BJ (cell line): ENCODE measurements around the gene AVP. TPM values are rescaled to one million over a fixed set of nuclear protein-coding genes. Genes with fewer than 3 reads are reported as not detected.

Experiments
- CTCF ChIA-PET: fragments of 350-600 bp; formaldehyde crosslinking; extraction: SDS; loops from one replicate; lab custom pipeline; 2021; ENCODE audit warnings: antibody characterized with exemption, inconsistent platforms; lab: Yijun Ruan, JAX
- POLR2A ChIA-PET: fragments of 300-600 bp; sonication (Branson Sonifier 250); formaldehyde crosslinking; extraction: SDS; loops from one replicate; lab custom pipeline; 2021; ENCODE audit warnings: antibody characterized with exemption; lab: Charles Lee
- DNase-seq: peaks from one replicate; pipeline ENCODE4 v3.0.0-alpha.2; 2011; ENCODE audit warnings: low read depth
- H3K27me3 ChIP-seq: 2 replicates; pipeline ENCODE4 v1.6.0; 2011; ENCODE audit warnings: low read length; ENCODE audit not compliant: control insufficient read depth, insufficient read depth
- H3K36me3 ChIP-seq: 2 replicates; pipeline ENCODE4 v1.5.1; 2011; ENCODE audit warnings: low read length; ENCODE audit not compliant: control insufficient read depth, insufficient read depth
- H3K4me3 ChIP-seq: 2 replicates; pipeline ENCODE4 v1.5.1; 2011; ENCODE audit warnings: low read depth, mild to moderate bottlenecking, control low read depth, low read length
- CTCF ChIP-seq: IDR thresholded peaks from 2 replicates; pipeline ENCODE4 v1.5.1; 2011; ENCODE audit warnings: low read depth, mild to moderate bottlenecking, control low read depth, inconsistent platforms, low read length, moderate library complexity; ENCODE audit not compliant: insufficient read depth
- polyA plus RNA-seq: library from polyadenylated mRNA; depleted of rRNA; stranded (reverse); fragments of >200 nt; gene quantifications from 2 replicates; pipeline ENCODE4 v1.2.3, GENCODE V29; 2011; rRNA removed

AVP gene
- polyA plus RNA-seq, 1 experiment, result not detected

- no peak for TF ChIP-seq CTCF
- POLR2A ChIA-PET, result no interaction called here
- H3K4me3 ChIP-seq, result no peak overlapping the region
- no peaks in the 10 kb centered on the region for H3K27me3 ChIP-seq
- no peak for DNase-seq
- CTCF ChIA-PET, result interaction anchor here (1.1 kb wide), 1 partner anchor 10 kb away, joined by 3 read pairs; no protein-coding TSS in a partner anchor
- peaks cover 35% of the 10 kb centered on the region for H3K36me3 ChIP-seq
These were observed 44.4 kb downstream of the AVP start for GRCh38 chr20:3040086-3040485.

GRCh38 chr20:3039426-3039825, 45.1 kb downstream of the AVP start:
- no peaks in the 10 kb centered on the region for H3K27me3 ChIP-seq
- H3K36me3 ChIP-seq, result peaks cover 36% of the 10 kb centered on the region
- TF ChIP-seq CTCF, result no peak
- ChIA-PET CTCF (no interaction called here), POLR2A (no interaction called here)
- H3K4me3 ChIP-seq, result no peak overlapping the region
- no peak for DNase-seq

GRCh38 chr20:3038454-3038853, 46.1 kb downstream of the AVP start:
- H3K36me3 ChIP-seq, result peaks cover 36% of the 10 kb centered on the region
- H3K27me3 ChIP-seq, result no peaks in the 10 kb centered on the region
- TF ChIP-seq CTCF, result no peak
- no peak overlapping the region for H3K4me3 ChIP-seq
- no peak for DNase-seq
- ChIA-PET CTCF (interaction anchor here (0.7 kb wide), 1 partner anchor 15 kb away, joined by 5 read pairs; no protein-coding TSS in a partner anchor), POLR2A (no interaction called here)

- Histone ChIP-seq H3K36me3 (peaks cover 38% of the 10 kb centered on the region), H3K27me3 (no peaks in the 10 kb centered on the region), H3K4me3 (no peak overlapping the region)
- DNase-seq, result no peak
- no peak for TF ChIP-seq CTCF
- CTCF ChIA-PET, result interaction anchor here (1.2 kb wide), 1 partner anchor 26 kb away, joined by 3 read pairs; no protein-coding TSS in a partner anchor
- POLR2A ChIA-PET, result no interaction called here
These were observed 46.9 kb downstream of the AVP start for GRCh38 chr20:3037654-3038053.

GRCh38 chr20:3032624-3033023, 51.9 kb downstream of the AVP start:
- CTCF ChIA-PET, result interaction anchor here (0.6 kb wide), 1 partner anchor 21 kb away, joined by 3 read pairs; no protein-coding TSS in a partner anchor
- Histone ChIP-seq H3K4me3 (no peak overlapping the region), H3K36me3 (peaks cover 34% of the 10 kb centered on the region), H3K27me3 (no peaks in the 10 kb centered on the region)
- POLR2A ChIA-PET, result no interaction called here
- no peak for DNase-seq
- TF ChIP-seq CTCF, result no peak

Other genes starting within 250 kb of the AVP start
- 12.7 and 23.5 TPM in 2 replicates for gene PCED1A, start 244.1 kb downstream of the AVP start, polyA plus RNA-seq
- gene VPS16, start 244.0 kb downstream of the AVP start, polyA plus RNA-seq, result 33.5 and 46.8 TPM in 2 replicates
- 46.2 and 60.9 TPM in 2 replicates for gene PTPRA, start 211.2 kb downstream of the AVP start, polyA plus RNA-seq
- gene GNRH2, start 41.1 kb downstream of the AVP start, polyA plus RNA-seq, result not detected in 2 replicates
- gene MRPS26, start 38.7 kb downstream of the AVP start, polyA plus RNA-seq, result 27.4 and 37.2 TPM in 2 replicates
- not detected in 2 replicates for gene OXT, start 13.1 kb downstream of the AVP start, polyA plus RNA-seq
- 8.5 and 13.5 TPM in 2 replicates for gene FASTKD5, start 75.1 kb upstream of the AVP start, polyA plus RNA-seq
- 3.0 and 5.8 TPM in 2 replicates for gene UBOX5, start 75.1 kb upstream of the AVP start, polyA plus RNA-seq
- gene LZTS3, start 88.8 kb upstream of the AVP start, polyA plus RNA-seq, result 6.9 and 8.8 TPM in 2 replicates
- 33.1 and 34.9 TPM in 2 replicates for gene DDRGK1, start 120.0 kb upstream of the AVP start, polyA plus RNA-seq
- gene ITPA, start 124.8 kb upstream of the AVP start, polyA plus RNA-seq, result 26.6 and 35.0 TPM in 2 replicates
- 0.94 and 1.2 TPM in 2 replicates for gene SLC4A11, start 154.5 kb upstream of the AVP start, polyA plus RNA-seq